ENCODE results near the gene NHERF2. TPM values are rescaled to one million over a fixed set of nuclear protein-coding genes. Genes with fewer than 3 reads are reported as not detected.

Gene NHERF2
- total and polyA plus RNA-seq, 2 experiments from 2014 or later: 12.0 to 16.5 TPM

GRCh38 chr16:2023092-2024031 is 3.3 kb upstream of the NHERF2 start:
- DNase-seq (ENCODE audit: low spot score): peak; percentile 89
- no peak overlapping the region for H3K27ac Mint-ChIP-seq
- Histone ChIP-seq H4K20me1 (replicated peaks; ENCODE audit: insufficient read depth) (no peaks in the 10 kb centered on the region), H3K27ac (ENCODE audit: low read depth) (no peak overlapping the region), H3F3A (replicated peaks; ENCODE audit: low read depth) (peaks cover 8% of the 10 kb centered on the region), H2AFZ (peak overlapping the region; percentile 97), H3K27me3 (ENCODE audit: insufficient read depth) (peaks cover 74% of the 10 kb centered on the region), H3K4me2 (peak overlapping the region; percentile 89), H3K9me2 (ENCODE audit: insufficient read depth) (no peaks in the 10 kb centered on the region), H3K4me3 (peak overlapping the region; percentile 68), H3K79me2 (replicated peaks; ENCODE audit: insufficient read depth) (no peaks in the 10 kb centered on the region), H3K36me3 (ENCODE audit: insufficient read depth) (no peaks in the 10 kb centered on the region), H3K4me1 (ENCODE audit: insufficient read depth) (no peaks in the 10 kb centered on the region; the same call in 1 of the 2 replicates)
- ATAC-seq: peak; percentile 51
- no peaks in the 10 kb centered on the region for H3K9me3 Mint-ChIP-seq
- H3K27me3 Mint-ChIP-seq (ENCODE audit: insufficient read depth, low read depth, poor library complexity): peaks cover 49% of the 10 kb centered on the region
- peaks cover 14% of the 10 kb centered on the region for H3K4me1 Mint-ChIP-seq
- H3K4me3 Mint-ChIP-seq: peak overlapping the region; percentile 73
- H3K36me3 Mint-ChIP-seq (ENCODE audit: low read depth): peaks cover 3% of the 10 kb centered on the region; the same call in 1 of the 3 replicates
- TF ChIP-seq POLR2AphosphoS5 (IDR thresholded peaks at IDR 0.05; ENCODE audit: low read depth) (peak; percentile 63), CREB1 (CRISPR knock-in tag; IDR thresholded peaks at IDR 0.05; ENCODE audit: low read depth) (peak; percentile 59), CTCF (conservative IDR thresholded peaks at IDR 0.05; ENCODE audit: low read depth in 2 of 2) (peak; percentile 81 to 98), ETS1 (IDR thresholded peaks at IDR 0.05) (0 out of 2 replicates have a peak, but pooled peaks have one; percentile 8), JUNB (IDR thresholded peaks at IDR 0.05; ENCODE audit: unreplicated experiment) (no peak)

- H3K79me2 ChIP-seq (replicated peaks; ENCODE audit: insufficient read depth): no peaks in the 10 kb centered on the region
- peaks cover 5% of the 10 kb centered on the region for H3F3A ChIP-seq (replicated peaks; ENCODE audit: low read depth)
- peak overlapping the region; percentile 89 for H3K4me2 ChIP-seq
- no peak for DNase-seq (ENCODE audit: low spot score)
- peaks cover 43% of the 10 kb centered on the region for H3K27me3 Mint-ChIP-seq (ENCODE audit: insufficient read depth, low read depth, poor library complexity)
- no peaks in the 10 kb centered on the region for H3K9me3 Mint-ChIP-seq
- H3K27ac Mint-ChIP-seq: no peak overlapping the region
- peak overlapping the region; percentile 57 for H3K4me3 Mint-ChIP-seq
- H3K36me3 ChIP-seq (ENCODE audit: insufficient read depth): no peaks in the 10 kb centered on the region
- no peak for TF ChIP-seq EZH2phosphoT487 (IDR thresholded peaks at IDR 0.05; ENCODE audit: unreplicated experiment)
- peak overlapping the region; percentile 68; the same call in 1 of the 2 replicates for H3K4me3 ChIP-seq
- no peaks in the 10 kb centered on the region for H3K9me2 ChIP-seq (ENCODE audit: insufficient read depth)
- ATAC-seq: no peak
- no peak overlapping the region for H3K27ac ChIP-seq (ENCODE audit: low read depth)
- no peaks in the 10 kb centered on the region; the same call in 1 of the 2 replicates for H3K4me1 ChIP-seq (ENCODE audit: insufficient read depth)
- H2AFZ ChIP-seq: peak overlapping the region; percentile 97
- peaks cover 14% of the 10 kb centered on the region for H3K4me1 Mint-ChIP-seq
- peaks cover 68% of the 10 kb centered on the region for H3K27me3 ChIP-seq (ENCODE audit: insufficient read depth)
- H4K20me1 ChIP-seq (replicated peaks; ENCODE audit: insufficient read depth): no peaks in the 10 kb centered on the region
- H3K36me3 Mint-ChIP-seq (ENCODE audit: low read depth): peaks cover 3% of the 10 kb centered on the region; the same call in 1 of the 3 replicates
Measured at GRCh38 chr16:2024032-2024420, 2.7 kb upstream of the NHERF2 start.
